HG02623 (cell line): ENCODE measurements around the gene TEX264.
"Not testable (repeated sequence)": the region's sequence is repeated elsewhere in the genome, so short reads cannot be mapped to it uniquely, and the experiment has no call there.

ENCODE experiments used
- ATAC-seq: cut with Tn5 transposase; IDR thresholded peaks from one replicate; pipeline ENCODE4 v1.9.1; 2021; ENCODE audit warnings: moderate library complexity; ENCODE audit not compliant: unreplicated experiment

TEX264 gene, protein sequence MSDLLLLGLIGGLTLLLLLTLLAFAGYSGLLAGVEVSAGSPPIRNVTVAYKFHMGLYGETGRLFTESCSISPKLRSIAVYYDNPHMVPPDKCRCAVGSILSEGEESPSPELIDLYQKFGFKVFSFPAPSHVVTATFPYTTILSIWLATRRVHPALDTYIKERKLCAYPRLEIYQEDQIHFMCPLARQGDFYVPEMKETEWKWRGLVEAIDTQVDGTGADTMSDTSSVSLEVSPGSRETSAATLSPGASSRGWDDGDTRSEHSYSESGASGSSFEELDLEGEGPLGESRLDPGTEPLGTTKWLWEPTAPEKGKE

DNA sequence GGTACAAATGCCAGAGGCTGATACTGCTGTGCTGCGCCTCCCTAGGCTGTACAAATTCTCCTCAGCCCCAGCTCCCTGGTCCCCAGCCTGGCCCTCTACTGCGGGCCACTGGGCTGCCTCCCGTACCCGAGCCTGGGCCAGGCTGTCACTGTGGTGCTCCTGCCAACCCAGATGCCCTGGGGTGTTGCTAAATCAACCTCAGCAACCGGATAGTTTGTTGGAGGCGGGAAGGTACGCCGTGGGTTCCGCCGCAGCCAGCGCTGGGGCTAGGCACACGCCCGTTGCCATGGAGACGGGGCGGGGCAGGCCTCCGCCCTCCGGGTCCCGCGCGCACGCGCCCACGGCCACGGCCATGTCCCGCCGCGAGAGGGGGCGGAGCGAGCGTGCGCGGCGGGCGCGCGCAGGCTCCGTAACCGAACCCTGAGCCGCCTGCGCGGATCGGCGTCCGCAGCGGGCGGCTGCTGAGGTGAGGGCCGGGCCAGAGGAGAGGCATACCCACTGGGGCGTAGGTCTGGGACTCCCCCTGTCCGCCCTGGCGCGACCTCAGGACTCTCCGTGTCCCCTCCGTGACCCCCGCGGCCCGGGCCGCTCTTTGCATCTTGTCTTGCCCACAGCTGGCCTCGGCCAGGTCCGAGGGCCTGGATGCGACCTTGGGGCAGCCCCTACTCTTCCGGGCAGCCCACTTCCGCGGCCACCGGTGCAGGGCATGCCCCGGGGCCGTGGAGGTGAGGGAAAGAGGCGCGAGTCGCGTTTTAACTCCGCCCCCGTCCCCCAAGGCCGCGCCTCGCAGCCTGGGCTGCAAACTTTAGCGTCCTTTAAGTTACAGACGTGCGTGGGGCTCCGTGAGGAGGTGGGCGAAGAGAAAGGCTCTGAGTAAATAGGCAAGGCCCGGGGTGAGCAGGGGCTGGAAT lies at the start of gene TEX264:
TSS of gene TEX264 (plus strand) at position 430 of the 911 bp plus-strand sequence. CDS start 3,053 bp downstream, outside the sequence.
- ATAC-seq = peak; percentile 77

DNA sequence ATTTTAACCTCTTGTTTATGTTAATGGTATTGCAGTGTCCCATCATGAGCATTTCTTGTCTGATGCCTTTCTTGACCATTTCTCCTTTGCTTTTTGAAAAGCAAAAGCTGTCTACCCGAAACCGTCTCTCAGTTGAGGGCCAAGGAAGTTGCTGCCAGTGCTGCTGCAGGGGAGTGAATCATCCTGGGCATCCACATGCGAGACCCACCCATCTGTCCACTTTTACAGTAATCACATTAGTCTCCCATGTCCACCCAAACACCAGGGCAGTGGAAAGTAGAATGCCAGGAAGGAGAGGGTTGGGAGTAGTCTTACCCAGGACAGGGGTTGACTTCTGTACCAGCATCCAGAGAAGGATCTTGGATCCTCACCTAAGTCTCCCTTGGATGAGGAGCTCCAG lies 48.6 kb upstream of the TEX264 start:
- no peak for ATAC-seq

DNA sequence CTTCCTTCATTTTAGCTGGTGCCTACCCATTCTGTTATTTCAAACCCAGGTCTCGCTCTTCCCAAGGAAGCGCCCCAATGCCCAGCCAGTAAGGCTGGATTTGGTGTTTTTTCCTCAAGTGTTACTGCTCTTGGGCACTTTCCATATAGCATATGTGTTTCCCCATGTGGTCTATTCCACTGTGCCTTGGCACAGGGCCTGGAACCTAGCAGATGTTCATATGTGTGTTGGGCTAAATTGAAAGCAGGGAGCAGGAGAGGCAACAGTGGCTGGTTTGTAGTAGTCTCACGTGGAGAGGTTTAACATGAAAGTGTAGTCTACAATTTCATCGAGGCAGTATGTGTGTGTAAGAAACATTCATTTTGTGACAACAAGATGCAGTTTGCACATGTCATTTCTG lies 48.2 kb upstream of the TEX264 start:
- ATAC-seq = no peak

GRCh38 chr3:51630513-51630912 lies 40.5 kb upstream of the TEX264 start:
- ATAC-seq = no peak

DNA sequence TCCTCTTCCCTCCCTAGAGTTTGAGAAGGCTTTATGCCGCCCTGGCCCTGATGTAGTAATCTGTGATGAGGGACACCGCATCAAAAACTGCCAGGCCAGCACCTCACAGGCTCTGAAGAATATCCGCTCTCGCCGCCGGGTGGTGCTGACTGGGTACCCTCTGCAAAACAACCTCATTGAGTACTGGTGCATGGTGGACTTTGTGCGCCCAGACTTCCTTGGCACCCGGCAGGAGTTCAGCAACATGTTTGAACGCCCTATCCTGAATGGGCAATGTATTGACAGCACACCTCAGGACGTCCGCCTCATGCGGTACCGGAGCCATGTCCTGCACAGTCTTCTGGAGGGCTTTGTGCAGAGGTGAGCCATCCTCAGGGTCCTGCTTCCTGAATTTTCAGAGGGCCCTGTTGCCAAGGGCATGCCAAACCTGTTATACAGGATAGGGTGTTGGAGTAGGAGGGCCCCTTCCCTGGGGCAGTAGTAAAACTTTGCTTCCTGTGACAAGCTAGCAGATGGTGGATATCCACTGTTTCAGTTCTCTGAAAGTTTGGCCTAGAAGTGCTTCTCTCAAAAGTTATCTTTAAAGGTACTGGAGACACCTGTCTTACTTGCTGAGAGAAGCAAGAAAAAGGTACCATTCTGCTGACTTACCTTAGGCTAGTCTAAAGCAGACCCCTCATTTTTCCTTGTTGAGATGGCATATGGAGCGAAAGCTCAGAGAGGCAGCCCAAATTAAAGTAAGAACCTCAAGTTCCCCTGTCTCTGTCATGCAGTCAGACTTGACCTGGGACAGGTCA lies 33.7 kb upstream of the TEX264 start:
- ATAC-seq = no peak

- ATAC-seq = no peak
These were observed 33.0 kb upstream of the TEX264 start for GRCh38 chr3:51637941-51638471.

GRCh38 chr3:51642462-51642861 lies 28.6 kb upstream of the TEX264 start:
- ATAC-seq = no peak

GRCh38 chr3:51646091-51646490 lies 25.0 kb upstream of the TEX264 start:
- ATAC-seq = no peak

GRCh38 chr3:51652103-51652502 lies 18.9 kb upstream of the TEX264 start:
- ATAC-seq = not testable (repeated sequence)

DNA sequence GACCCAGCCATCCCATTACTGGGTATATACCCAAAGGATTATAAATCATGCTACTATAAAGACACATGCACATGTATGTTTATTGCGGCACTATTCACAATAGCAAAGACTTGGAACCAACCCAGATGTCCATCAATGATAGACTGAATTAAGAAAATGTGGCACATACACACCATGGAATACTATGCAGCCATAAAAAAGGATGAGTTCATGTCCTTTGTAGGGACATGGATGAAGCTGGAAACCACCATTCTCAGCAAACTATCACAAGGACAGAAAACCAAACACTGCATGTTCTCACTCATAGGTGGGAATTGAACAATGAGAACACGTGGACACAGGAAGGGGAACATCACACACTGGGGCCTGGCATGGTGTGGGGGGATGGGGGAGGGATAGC lies 17.6 kb upstream of the TEX264 start:
- not testable (repeated sequence) for ATAC-seq

- no peak for ATAC-seq
These were observed 13.8 kb upstream of the TEX264 start for GRCh38 chr3:51657234-51657633.

- ATAC-seq = no peak
These were observed 11.1 kb upstream of the TEX264 start for GRCh38 chr3:51659942-51660341.

DNA sequence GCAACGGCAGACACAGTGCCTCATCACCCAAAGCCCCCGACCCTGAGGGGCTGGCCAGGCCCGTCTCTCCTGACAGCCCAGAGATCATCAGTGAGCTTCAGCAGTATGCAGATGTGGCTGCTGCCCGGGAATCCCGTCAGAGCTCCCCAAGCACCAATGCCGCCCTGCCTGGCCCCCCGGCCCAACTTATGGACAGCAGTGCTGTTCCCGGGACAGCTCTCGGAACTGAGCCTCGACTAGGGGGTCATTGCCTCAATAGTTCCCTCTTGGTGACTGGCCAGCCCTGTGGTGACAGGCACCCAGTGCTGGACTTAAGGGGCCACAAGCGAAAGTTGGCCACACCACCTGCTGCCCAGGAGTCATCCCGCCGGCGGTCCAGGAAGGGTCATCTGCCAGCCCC lies 8.6 kb upstream of the TEX264 start:
- ATAC-seq = no peak

DNA sequence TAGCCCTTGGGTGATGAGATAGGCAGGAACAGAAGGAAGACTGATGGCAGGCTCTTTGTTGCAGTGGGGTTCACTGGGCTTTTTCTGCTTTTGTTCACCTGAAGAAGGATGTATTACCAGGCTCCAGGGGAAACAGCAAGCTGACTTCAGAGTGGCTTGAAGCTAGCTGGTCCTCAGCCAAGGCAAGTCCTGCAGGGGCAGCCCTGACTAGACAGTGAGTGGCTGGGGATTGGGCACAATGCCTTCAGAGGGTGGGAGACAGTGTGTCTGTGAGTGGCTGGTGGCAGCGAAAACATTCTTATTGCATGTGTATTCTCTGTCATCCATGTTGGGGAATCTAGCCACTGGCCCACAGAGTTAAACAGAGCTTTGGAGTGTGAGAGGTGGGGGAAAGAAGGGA lies 2.3 kb upstream of the TEX264 start:
- ATAC-seq = no peak

GRCh38 chr3:51669241-51670052 lies 1.6 kb upstream of the TEX264 start:
- ATAC-seq = no peak

DNA sequence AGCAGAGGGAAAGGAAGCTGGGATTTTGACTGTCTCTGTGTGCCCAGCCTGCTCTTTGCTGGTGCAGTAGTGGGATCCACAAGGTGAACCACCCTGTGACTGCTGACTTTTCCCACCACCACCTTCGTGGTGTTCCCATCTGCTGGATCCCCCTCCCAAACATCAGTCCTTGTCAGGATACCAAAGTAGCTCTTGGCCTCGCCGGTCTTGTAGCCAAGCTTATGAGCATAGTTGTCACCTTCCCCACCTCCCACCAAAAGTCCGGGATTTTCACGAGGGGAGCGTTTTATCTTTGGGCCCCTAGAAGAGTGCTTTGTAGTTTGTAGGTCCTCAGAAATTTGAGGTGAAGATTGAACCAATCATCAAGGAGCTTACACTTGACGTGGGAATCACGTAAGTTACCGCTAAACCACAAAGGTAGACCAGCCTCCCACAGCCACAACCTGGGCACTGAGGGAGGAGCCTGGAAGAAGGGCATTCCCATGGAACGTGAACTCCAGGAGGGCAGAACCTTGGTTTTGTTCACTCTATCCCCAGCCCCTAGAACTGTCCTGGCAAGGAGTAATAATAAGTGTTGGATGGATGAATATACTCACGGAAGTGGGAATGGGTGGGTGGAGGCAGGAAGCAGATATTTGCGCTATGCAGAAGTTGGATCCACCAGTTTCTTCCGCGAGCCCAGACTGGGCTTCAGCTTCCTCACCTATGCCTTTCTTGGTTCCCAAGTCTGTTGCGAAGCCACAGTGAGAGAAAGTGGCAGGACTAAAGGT lies 814 bp upstream of the TEX264 start:
- no peak for ATAC-seq

DNA sequence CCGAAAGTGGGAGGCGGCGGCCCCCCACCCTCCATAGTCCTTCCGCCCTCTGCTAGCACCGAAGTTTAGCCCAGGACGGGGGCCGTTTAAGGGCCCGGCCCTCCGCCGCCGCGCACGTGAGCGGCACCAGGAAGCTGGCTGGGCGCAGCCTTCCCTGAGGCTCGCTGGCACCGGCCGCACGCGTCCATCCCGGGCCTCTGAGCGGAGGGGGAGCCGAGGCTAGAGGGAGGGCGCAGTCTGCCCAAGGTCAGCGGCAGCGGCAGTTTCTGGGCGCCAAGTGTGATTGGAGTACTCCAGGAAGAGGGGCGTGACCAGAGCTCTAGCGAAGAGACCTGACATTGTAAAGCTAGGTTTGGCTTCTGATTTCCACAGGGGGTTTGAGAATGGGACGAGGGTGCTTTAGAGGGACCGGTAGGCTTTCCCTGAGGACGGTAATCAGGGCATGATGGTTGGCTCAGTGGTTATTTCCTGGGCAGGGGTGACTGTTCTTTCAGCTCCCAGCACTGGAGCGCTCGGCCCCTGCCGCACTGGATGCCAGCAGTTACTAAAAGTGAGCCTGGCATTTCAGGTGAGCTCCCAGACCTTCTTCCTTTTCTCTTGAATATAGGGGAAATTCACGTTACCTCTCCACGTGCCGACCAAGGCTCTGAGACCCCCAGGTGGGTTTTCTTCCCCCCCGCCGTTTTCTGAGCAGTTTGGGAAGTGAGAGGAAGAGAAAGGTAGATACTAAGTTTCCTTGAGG lies 853 bp downstream of the TEX264 start:
- ATAC-seq = peak; percentile 27

- ATAC-seq = no peak
These were observed 2.2 kb downstream of the TEX264 start for GRCh38 chr3:51673181-51673801.
